Ramos (cell line): ENCODE measurements around the gene POLA1.
"Not testable (repeated sequence)": the region's sequence is repeated elsewhere in the genome, so short reads cannot be mapped to it uniquely, and the experiment has no call there.

Source experiments
- in situ Hi-C: fragments of 300-500 bp; cut with MboI; formaldehyde crosslinking; loops from one replicate; pipeline ENCODE4 v1.14.3; 2022; ENCODE audit warnings: low sequenced_read_pairs; ENCODE audit not compliant: unreplicated experiment

POLA1 gene, protein sequence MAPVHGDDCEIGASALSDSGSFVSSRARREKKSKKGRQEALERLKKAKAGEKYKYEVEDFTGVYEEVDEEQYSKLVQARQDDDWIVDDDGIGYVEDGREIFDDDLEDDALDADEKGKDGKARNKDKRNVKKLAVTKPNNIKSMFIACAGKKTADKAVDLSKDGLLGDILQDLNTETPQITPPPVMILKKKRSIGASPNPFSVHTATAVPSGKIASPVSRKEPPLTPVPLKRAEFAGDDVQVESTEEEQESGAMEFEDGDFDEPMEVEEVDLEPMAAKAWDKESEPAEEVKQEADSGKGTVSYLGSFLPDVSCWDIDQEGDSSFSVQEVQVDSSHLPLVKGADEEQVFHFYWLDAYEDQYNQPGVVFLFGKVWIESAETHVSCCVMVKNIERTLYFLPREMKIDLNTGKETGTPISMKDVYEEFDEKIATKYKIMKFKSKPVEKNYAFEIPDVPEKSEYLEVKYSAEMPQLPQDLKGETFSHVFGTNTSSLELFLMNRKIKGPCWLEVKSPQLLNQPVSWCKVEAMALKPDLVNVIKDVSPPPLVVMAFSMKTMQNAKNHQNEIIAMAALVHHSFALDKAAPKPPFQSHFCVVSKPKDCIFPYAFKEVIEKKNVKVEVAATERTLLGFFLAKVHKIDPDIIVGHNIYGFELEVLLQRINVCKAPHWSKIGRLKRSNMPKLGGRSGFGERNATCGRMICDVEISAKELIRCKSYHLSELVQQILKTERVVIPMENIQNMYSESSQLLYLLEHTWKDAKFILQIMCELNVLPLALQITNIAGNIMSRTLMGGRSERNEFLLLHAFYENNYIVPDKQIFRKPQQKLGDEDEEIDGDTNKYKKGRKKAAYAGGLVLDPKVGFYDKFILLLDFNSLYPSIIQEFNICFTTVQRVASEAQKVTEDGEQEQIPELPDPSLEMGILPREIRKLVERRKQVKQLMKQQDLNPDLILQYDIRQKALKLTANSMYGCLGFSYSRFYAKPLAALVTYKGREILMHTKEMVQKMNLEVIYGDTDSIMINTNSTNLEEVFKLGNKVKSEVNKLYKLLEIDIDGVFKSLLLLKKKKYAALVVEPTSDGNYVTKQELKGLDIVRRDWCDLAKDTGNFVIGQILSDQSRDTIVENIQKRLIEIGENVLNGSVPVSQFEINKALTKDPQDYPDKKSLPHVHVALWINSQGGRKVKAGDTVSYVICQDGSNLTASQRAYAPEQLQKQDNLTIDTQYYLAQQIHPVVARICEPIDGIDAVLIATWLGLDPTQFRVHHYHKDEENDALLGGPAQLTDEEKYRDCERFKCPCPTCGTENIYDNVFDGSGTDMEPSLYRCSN (N-terminal part only)

DNA sequence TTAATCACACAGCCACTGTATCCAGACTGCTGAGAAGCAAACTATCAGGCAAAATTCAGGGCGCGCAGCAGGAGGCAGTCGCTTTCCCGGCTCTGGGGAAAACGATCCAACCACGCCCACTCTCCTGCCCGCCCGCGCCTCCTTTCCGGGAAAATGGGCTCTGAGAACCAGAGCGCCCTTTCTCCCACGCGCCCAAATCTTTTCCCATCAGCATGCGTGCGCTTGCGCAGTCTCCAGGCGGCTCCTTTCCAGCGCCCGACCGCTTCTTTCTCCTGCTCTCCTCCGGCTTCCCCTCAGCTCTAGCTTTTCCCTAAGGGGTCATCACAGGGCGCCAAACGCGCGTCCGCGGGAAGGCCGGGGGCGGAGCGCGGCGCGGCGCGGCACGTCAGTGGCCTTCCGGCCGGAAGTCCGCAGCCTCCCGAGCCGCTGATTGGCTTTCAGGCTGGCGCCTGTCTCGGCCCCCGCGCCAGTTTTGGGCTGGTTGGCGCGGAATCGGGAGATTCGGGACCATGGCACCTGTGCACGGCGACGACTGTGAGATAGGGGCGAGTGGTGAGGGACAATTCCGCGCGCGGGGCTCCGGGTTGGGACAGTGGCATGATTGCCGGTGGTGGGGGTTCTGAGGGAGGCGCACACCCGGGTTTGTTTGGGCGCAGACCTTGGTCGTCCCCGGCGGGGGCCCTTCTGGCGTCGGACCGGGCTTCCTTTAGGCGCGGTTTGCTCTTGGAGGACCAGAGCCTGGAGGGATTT lies at the start of gene POLA1:
Gene POLA1 (plus strand): TSS at position 466 of the 750 bp plus-strand sequence. CDS start 44 bp downstream, at position 510.
- in situ Hi-C loops: no loop called here

GRCh38 chrX:24646006-24646405 lies 47.7 kb upstream of the POLA1 start:
- in situ Hi-C loops: no loop called here

DNA sequence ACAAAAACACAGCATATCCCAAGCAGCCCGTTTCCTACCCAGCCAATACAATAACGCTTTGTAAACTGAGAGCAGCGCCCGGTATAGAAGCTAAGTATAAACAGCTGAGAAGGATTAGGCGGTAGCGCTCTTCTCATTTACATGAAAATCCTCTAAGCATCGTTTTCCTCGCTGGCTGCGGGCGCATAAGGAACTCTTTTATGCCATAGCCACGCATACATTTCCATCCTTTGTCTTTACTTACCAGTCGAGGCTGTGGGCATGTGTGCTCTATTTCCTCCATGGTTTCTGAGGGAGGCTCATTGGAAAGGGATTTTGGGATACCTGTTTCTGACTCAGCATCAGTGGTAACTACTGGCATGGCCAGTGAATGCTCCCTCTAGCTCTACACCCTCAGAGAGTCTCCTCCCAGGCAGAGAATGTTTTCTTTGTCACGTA lies 47.0 kb upstream of the POLA1 start:
- in situ Hi-C loops: no loop called here

GRCh38 chrX:24647257-24648058 lies 46.3 kb upstream of the POLA1 start, which contains the start of gene PCYT1B:
Gene PCYT1B (minus strand): TSS chrX:24647347. CDS start chrX:24647105, 242 bp downstream.
- in situ Hi-C loops: no loop called here

DNA sequence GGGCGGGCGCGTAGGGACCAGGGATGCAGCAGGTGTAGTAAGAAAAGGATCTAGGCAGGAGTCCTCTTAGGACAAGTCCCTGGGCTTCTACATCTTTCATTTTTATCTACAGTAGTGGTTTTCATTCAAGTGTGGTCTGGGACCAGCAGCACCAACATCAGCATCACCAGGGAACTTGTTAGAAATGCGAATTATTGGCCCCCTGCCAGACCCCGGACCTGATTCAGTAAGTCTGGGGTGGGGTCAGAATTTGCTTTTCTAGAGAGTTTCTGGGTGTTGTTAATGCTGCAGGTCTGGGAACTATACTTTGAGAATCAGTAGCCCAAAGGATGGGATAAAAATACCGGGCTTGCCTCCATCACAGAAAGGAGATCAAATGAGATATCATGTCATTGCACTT lies 45.2 kb upstream of the POLA1 start:
- in situ Hi-C loops: no loop called here

- in situ Hi-C loops: no loop called here
Observed at GRCh38 chrX:24651783-24652182, 41.9 kb upstream of the POLA1 start.

DNA sequence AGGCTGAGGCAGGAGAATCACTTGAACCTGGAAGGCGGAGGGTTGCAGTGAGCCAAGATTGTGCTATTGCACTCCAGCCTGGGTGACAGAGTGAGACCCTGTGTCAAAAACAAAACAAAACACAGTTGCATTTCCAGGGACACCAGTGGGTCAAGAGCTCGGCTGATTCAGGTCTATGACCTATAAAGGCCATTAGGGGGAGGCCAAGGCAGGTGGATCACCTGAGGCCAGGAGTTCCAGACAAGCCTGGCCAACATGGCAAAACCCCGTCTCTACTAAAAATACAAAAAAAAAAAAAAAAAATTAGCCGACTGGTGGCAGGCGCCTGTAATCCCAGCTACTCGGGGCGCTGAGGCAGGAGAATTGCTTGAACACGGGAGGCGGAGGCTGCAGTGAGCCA lies 38.0 kb upstream of the POLA1 start:
- in situ Hi-C loops: not testable (repeated sequence)

- in situ Hi-C loops: no loop called here
Observed at GRCh38 chrX:24657671-24658386, 35.9 kb upstream of the POLA1 start.

- in situ Hi-C loops: no loop called here
Observed at GRCh38 chrX:24658421-24658820, 35.3 kb upstream of the POLA1 start.

GRCh38 chrX:24659106-24659505 lies 34.6 kb upstream of the POLA1 start:
- in situ Hi-C loops: no loop called here

GRCh38 chrX:24659646-24660045 lies 34.1 kb upstream of the POLA1 start:
- in situ Hi-C loops: no loop called here

- in situ Hi-C loops: no loop called here
Observed at GRCh38 chrX:24661292-24661691, 32.4 kb upstream of the POLA1 start.

- in situ Hi-C loops: no loop called here
Observed at GRCh38 chrX:24662352-24662751, 31.4 kb upstream of the POLA1 start.

- in situ Hi-C loops: no loop called here
Observed at GRCh38 chrX:24668111-24668510, 25.6 kb upstream of the POLA1 start.

GRCh38 chrX:24672701-24673190 lies 21.0 kb upstream of the POLA1 start:
- in situ Hi-C loops: no loop called here

DNA sequence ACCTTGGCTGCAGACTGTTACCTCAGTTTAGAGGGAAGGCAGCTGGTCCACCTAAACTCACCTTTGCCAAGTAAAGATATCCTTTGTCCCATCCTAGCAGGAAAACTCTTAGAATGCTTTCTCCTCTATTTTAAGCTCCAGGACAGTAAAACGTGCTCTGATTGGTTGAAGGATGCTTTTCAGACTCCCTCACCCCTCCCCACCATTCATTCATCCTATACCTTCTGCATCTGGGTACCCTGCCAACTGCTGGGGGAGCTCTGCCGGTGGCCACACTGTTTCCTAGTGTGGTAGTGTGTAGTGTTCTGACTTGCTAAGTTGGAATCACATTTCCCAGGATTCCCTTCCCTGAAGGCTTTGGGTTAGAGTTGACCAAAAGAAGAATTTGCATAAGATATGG lies 20.3 kb upstream of the POLA1 start:
- in situ Hi-C loops: no loop called here

DNA sequence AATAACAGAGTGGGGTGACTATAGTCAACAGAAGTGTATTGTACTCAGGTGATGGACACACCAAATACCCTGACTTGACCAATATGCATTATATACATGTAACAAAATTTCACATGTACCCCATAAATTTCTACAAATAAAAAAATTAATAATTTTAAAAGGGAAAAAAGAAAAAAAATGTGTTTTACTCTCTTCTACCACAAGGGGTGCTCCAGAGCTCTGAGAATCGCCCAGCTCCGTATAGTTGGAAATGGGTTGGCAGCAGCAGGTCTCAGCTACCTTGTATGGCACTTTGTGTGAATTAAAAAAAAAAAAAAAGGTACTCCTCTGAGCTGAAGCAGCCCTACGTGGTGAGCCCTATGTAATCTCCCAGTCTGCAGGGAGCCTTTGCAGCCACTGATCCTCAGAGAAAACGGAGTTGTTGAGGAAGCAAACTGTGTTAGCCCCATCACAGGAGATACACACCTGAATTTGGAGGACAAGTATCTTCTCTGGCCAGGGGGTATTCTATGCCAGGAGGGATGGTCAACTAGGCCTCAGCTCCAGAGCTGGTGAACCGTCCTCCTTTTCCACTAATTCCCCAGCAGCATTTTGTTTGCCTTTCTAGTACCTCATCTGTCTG lies 17.2 kb upstream of the POLA1 start:
- in situ Hi-C loops: no loop called here
